ENCODE measurements around the gene GDPD5. TPM values are rescaled to one million over a fixed set of nuclear protein-coding genes. Genes with fewer than 3 reads are reported as not detected.
"Not testable (repeated sequence)": the region's sequence is repeated elsewhere in the genome, so short reads cannot be mapped to it uniquely, and the experiment has no call there.

GDPD5 gene
- total and polyA plus RNA-seq, 8 donors, result 0.58 to 57.6 (median 4.9) TPM

GRCh38 chr11:75420224-75421034, 105.3 kb downstream of the GDPD5 start:
- peaks cover 8 to 64% (median 37%) of the 10 kb centered on the region in 4 donors for H3K4me1 ChIP-seq
- no peak overlapping the region for H3K4me3 ChIP-seq
- no peak for DNase-seq
- H3K9me3 ChIP-seq, result no peaks in the 10 kb centered on the region
- no peaks in the 10 kb centered on the region for H3K27me3 ChIP-seq
- peaks cover 6 to 26% (median 15%) of the 10 kb centered on the region in 4 donors for H3K36me3 ChIP-seq
- H3K27ac ChIP-seq, result peak overlapping the region; percentile 26 to 81 (median 69)
- TF ChIP-seq EP300 (IDR thresholded peaks at IDR 0.05), result no peak
- no peak for TF ChIP-seq POLR2A (IDR thresholded peaks at IDR 0.05)
- TF ChIP-seq POLR2AphosphoS5 (IDR thresholded peaks at IDR 0.05), result no peak
- WGBS, 5 donors, result 68 to 78% (median 75%) methylated on average over 14 of the region's 14 CpGs
- intact Hi-C loops (cut with DNase I; ENCODE audit: low total_unique reads), result no loop called here

GRCh38 chr11:75413864-75414263, 111.9 kb downstream of the GDPD5 start:
- 78 to 91% (median 87%) methylated on average over 2 of the region's 2 CpGs for WGBS, 5 donors
- peaks cover 3 to 63% (median 51%) of the 10 kb centered on the region in 4 donors for H3K36me3 ChIP-seq
- H3K4me3 ChIP-seq, result no peak overlapping the region
- no peak for DNase-seq
- intact Hi-C loops (cut with DNase I; ENCODE audit: low total_unique reads), result no loop called here
- TF ChIP-seq POLR2AphosphoS5 (IDR thresholded peaks at IDR 0.05) (no peak), POLR2A (IDR thresholded peaks at IDR 0.05) (no peak), EP300 (IDR thresholded peaks at IDR 0.05) (no peak), CTCF (IDR thresholded peaks at IDR 0.05) (no peak)
- no peaks in the 10 kb centered on the region for H3K27me3 ChIP-seq
- no peak overlapping the region for H3K27ac ChIP-seq
- H3K4me1 ChIP-seq, result peaks cover 0 to 15% (median 0%) of the 10 kb centered on the region in 4 donors
- no peaks in the 10 kb centered on the region for H3K9me3 ChIP-seq

- H3K4me3 ChIP-seq; H3K27ac ChIP-seq; intact Hi-C loops (cut with DNase I; ENCODE audit: low total_unique reads); DNase-seq; H3K27me3 ChIP-seq; H3K9me3 ChIP-seq: not testable (repeated sequence)
- peaks cover 3 to 70% (median 58%) of the 10 kb centered on the region in 4 donors for H3K36me3 ChIP-seq
- peaks cover 0 to 13% (median under 1%) of the 10 kb centered on the region in 4 donors for H3K4me1 ChIP-seq
- 81 to 87% (median 84%) methylated on average over 10 of the region's 10 CpGs for WGBS, 5 donors
These were observed 112.6 kb downstream of the GDPD5 start for GRCh38 chr11:75413146-75413545.

GRCh38 chr11:75409971-75410370, 115.8 kb downstream of the GDPD5 start:
- peaks cover 12 to 88% (median 75%) of the 10 kb centered on the region in 4 donors for H3K36me3 ChIP-seq
- WGBS, 5 donors, result 87 to 100% (median 97%) methylated on average over 3 to 26 of the region's 33 CpGs; no CpG with 5 or more reads in 1 of the 5 donors

GRCh38 chr11:75408957-75409219, 116.9 kb downstream of the GDPD5 start:
- TF ChIP-seq CTCF (IDR thresholded peaks at IDR 0.05) (no peak), POLR2A (IDR thresholded peaks at IDR 0.05) (no peak), EP300 (IDR thresholded peaks at IDR 0.05) (no peak), POLR2AphosphoS5 (IDR thresholded peaks at IDR 0.05) (no peak)
- H3K4me3 ChIP-seq, result no peak overlapping the region
- intact Hi-C loops (cut with DNase I; ENCODE audit: low total_unique reads), result loop anchor here (5.0 kb wide), 1 partner anchor 118 kb away; the partner anchor contains the start of gene GDPD5
- H3K9me3 ChIP-seq, result no peaks in the 10 kb centered on the region
- H3K27ac ChIP-seq, result no peak overlapping the region
- H3K27me3 ChIP-seq, result no peaks in the 10 kb centered on the region
- H3K36me3 ChIP-seq, result peaks cover 23 to 88% (median 75%) of the 10 kb centered on the region in 4 donors
- 92 to 95% (median 94%) methylated on average over 2 of the region's 2 CpGs for WGBS, 5 donors
- H3K4me1 ChIP-seq, result peaks cover 0 to 22% (median 8%) of the 10 kb centered on the region in 4 donors
- DNase-seq, result no peak

More at GRCh38 chr11:75409971-75410370, 115.8 kb downstream of the GDPD5 start:
- peaks cover 0 to 21% (median 5%) of the 10 kb centered on the region in 4 donors for H3K4me1 ChIP-seq
- H3K27ac ChIP-seq, H3K27me3 ChIP-seq, H3K9me3 ChIP-seq, DNase-seq, H3K4me3 ChIP-seq: not testable (repeated sequence)
- intact Hi-C loops (cut with DNase I; ENCODE audit: low total_unique reads), result loop anchor here (5.0 kb wide), 1 partner anchor 117 kb away; the partner anchor contains the start of gene GDPD5

Measured in stomach (tissue), 9 donors.